BJ (cell line): ENCODE results near the gene KRT9. TPM values are rescaled to one million over a fixed set of nuclear protein-coding genes. Genes with fewer than 3 reads are reported as not detected.
"Not testable (repeated sequence)": the region's sequence is repeated elsewhere in the genome, so short reads cannot be mapped to it uniquely, and the experiment has no call there.

Experiments used
- CTCF ChIA-PET: fragments of 350-600 bp; formaldehyde crosslinking; extraction: SDS; loops from one replicate; lab custom pipeline; 2021; ENCODE audit warnings: antibody characterized with exemption, inconsistent platforms; lab: Yijun Ruan, JAX
- POLR2A ChIA-PET: fragments of 300-600 bp; sonication (Branson Sonifier 250); formaldehyde crosslinking; extraction: SDS; loops from one replicate; lab custom pipeline; 2021; ENCODE audit warnings: antibody characterized with exemption; lab: Charles Lee
- DNase-seq: peaks from one replicate; pipeline ENCODE4 v3.0.0-alpha.2; 2011; ENCODE audit warnings: low read depth
- H3K27me3 ChIP-seq: 2 replicates; pipeline ENCODE4 v1.6.0; 2011; ENCODE audit warnings: low read length; ENCODE audit not compliant: control insufficient read depth, insufficient read depth
- H3K36me3 ChIP-seq: 2 replicates; pipeline ENCODE4 v1.5.1; 2011; ENCODE audit warnings: low read length; ENCODE audit not compliant: control insufficient read depth, insufficient read depth
- H3K4me3 ChIP-seq: 2 replicates; pipeline ENCODE4 v1.5.1; 2011; ENCODE audit warnings: low read depth, mild to moderate bottlenecking, control low read depth, low read length
- polyA minus RNA-seq: library from RNA; depleted of rRNA, polyadenylated mRNA; stranded (reverse); fragments of >200 nt; gene quantifications from 2 replicates; pipeline ENCODE4 v1.2.3, GENCODE V29; 2011; rRNA and poly(A)+ RNA removed
- polyA plus RNA-seq: library from polyadenylated mRNA; depleted of rRNA; stranded (reverse); fragments of >200 nt; gene quantifications from 2 replicates; pipeline ENCODE4 v1.2.3, GENCODE V29; 2011; rRNA removed
- TF ChIP-seq, protein P1 (sequence below): IDR thresholded peaks from 2 replicates; pipeline ENCODE4 v1.5.1; 2011; ENCODE audit warnings: low read depth, mild to moderate bottlenecking, control low read depth, inconsistent platforms, low read length, moderate library complexity; ENCODE audit not compliant: insufficient read depth

The KRT9 gene, protein sequence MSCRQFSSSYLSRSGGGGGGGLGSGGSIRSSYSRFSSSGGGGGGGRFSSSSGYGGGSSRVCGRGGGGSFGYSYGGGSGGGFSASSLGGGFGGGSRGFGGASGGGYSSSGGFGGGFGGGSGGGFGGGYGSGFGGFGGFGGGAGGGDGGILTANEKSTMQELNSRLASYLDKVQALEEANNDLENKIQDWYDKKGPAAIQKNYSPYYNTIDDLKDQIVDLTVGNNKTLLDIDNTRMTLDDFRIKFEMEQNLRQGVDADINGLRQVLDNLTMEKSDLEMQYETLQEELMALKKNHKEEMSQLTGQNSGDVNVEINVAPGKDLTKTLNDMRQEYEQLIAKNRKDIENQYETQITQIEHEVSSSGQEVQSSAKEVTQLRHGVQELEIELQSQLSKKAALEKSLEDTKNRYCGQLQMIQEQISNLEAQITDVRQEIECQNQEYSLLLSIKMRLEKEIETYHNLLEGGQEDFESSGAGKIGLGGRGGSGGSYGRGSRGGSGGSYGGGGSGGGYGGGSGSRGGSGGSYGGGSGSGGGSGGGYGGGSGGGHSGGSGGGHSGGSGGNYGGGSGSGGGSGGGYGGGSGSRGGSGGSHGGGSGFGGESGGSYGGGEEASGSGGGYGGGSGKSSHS
- polyA plus RNA-seq = 0.04 TPM in 1 of 2 replicates, not detected in the other
- polyA minus RNA-seq = not detected in 2 replicates

DNA sequence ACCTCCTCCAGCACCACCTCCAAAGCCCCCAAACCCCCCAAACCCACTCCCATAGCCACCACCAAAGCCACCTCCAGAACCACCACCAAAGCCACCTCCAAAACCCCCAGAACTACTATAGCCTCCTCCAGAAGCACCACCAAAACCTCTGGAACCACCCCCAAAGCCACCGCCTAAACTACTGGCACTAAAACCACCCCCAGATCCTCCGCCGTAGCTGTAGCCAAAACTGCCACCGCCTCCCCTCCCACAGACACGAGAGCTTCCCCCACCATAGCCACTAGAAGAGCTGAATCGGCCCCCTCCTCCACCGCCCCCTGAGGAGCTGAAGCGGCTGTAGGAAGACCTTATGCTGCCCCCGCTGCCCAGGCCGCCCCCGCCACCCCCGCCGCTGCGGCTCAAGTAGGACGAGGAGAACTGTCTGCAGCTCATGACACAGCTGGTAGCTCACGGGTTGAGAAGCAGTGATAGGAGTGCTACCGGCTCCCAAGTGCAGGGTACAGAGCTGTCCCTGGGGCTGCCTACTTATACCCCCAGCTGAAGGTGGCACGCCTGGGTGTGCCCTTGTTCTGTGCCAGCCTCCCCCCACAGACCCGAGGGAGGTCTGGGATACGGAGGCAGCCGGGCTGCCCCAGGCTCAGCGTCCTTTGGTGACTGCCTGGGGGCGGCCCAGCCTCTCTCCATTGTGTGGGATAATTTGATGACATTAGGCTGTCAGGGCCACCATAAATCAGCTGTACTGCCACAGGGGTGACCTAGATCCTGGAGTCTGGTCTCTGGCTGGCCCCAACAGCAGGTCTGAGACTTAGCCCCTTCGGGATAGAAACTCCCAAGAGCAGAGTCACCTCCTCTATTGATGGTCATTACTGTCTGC lies at the start of gene KRT9:
KRT9 (minus strand) TSS at position 499 of the 874 bp plus-strand sequence; CDS start at position 432, 67 bp downstream.
- peaks cover 23% of the 10 kb centered on the region for H3K27me3 ChIP-seq
- ChIA-PET POLR2A (no interaction called here), CTCF (interaction anchor here (0.7 to 2.8 kb wide), 5 partner anchors 11 to 97 kb away, joined by 3 to 10 read pairs (median 5); no protein-coding TSS in a partner anchor)
- no peak for DNase-seq
- H3K36me3 ChIP-seq = no peaks in the 10 kb centered on the region
- TF ChIP-seq, protein P1, sequence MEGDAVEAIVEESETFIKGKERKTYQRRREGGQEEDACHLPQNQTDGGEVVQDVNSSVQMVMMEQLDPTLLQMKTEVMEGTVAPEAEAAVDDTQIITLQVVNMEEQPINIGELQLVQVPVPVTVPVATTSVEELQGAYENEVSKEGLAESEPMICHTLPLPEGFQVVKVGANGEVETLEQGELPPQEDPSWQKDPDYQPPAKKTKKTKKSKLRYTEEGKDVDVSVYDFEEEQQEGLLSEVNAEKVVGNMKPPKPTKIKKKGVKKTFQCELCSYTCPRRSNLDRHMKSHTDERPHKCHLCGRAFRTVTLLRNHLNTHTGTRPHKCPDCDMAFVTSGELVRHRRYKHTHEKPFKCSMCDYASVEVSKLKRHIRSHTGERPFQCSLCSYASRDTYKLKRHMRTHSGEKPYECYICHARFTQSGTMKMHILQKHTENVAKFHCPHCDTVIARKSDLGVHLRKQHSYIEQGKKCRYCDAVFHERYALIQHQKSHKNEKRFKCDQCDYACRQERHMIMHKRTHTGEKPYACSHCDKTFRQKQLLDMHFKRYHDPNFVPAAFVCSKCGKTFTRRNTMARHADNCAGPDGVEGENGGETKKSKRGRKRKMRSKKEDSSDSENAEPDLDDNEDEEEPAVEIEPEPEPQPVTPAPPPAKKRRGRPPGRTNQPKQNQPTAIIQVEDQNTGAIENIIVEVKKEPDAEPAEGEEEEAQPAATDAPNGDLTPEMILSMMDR = no peak
- no peak within 1 kb of the TSS for H3K4me3 ChIP-seq

DNA sequence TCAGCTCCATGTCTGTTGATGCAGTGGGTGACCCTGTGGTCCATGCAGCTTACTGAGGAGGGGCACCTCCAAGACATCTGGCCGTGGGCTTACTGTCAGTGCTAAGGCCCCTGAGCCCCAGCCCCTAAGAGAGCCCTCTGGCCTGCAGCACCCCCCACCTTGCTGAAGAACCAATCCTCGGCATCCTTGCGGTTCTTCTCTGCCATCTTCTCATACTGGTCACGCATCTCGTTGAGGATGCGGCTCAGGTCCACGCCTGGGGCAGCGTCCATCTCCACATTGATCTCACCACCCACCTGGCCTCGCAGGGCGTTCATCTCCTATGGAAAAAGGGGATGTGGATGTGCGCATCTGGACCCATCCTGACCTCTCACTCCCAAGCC lies 49.6 kb upstream of the KRT9 start:
- POLR2A ChIA-PET, H3K4me3 ChIP-seq: not testable (repeated sequence)
- CTCF ChIA-PET = interaction anchor here (0.7 to 3.5 kb wide), 4 partner anchors 14 to 41 kb away, joined by 3 to 22 read pairs (median 3); no protein-coding TSS in a partner anchor

DNA sequence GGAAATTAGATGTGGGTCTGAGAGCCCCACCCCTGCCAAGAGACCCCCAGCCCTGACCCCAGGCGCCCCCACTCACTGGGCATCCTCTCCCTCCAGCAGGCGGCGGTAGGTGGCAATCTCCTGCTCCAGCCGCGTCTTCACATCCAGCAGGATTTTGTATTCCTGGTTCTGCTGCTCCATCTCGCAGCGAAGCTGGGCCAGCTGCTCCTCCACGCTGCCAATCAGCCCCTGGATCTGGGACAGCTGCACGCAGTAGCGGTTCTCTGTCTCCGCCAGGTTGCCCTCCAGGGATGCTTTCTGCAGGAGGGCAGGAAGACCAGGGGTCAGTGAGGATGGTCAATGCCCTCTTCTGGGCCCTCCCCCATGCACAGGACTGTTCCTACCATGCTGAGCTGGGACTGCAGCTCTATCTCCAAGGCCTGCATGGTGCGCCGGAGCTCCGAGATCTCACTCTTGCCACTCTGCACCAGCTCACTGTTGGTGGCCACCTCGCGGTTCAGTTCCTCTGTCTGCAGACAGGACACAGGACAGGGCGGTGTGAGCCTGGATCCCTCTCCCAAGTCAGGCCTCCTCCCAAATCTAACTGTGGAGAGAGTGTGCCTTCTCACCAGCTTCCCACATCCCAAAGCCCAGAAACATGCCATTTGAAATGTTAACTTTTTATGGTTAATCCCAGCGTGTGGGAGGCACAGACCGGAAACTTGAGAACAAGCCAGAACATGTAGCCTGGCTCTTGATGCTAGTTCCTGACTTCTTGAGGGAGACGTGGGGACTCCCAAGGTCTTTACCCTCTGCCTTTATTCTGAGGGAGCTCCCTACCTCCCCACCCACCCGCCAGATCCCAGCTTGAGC lies 49.0 kb upstream of the KRT9 start:
- POLR2A ChIA-PET = no interaction called here
- H3K36me3 ChIP-seq = no peaks in the 10 kb centered on the region
- no peaks in the 10 kb centered on the region for H3K27me3 ChIP-seq
- no peak overlapping the region for H3K4me3 ChIP-seq
- CTCF ChIA-PET = interaction anchor here (0.7 to 3.5 kb wide), 4 partner anchors 15 to 42 kb away, joined by 3 to 22 read pairs (median 3); no protein-coding TSS in a partner anchor
- DNase-seq = peak; percentile 31
- TF ChIP-seq, protein P1 = 0 out of 2 replicates have a peak, but pooled peaks have one; percentile 9

More for the DNA sequence above, 49.6 kb upstream of the KRT9 start:
- H3K27me3 ChIP-seq, H3K36me3 ChIP-seq, DNase-seq: not testable (repeated sequence)

DNA sequence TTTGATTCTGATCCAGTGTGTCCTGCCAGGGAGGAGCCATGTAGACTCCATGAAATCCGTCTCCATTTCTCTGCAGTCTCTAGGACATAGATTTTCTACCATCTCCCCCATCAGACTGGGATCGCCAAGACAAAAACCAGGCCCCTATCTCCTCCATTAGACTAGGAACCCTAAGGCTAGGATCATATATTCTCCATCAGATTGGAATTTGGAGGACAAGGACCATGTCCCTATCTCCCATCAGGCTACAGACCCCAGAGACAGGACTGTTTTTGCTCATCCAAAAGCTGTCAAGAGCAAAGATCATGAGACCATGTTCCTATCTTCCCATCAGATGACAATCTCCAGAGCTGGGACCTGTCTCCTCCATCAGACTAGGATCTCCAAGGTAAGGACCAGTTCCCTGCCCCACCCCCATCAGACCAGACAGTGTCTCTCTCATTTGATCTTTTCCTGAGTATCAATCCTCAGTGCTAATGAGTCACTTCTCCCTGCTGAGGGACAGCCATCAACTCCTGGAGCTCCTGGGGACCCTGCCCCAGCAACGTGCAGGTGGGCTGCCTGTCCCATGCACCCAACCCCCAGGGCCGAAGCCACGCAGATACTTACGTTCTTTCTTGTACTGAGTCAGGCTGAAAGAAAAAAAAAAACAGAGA lies 48.2 kb upstream of the KRT9 start:
- H3K27me3 ChIP-seq, H3K4me3 ChIP-seq, POLR2A ChIA-PET, DNase-seq, H3K36me3 ChIP-seq: not testable (repeated sequence)
- CTCF ChIA-PET = interaction anchor here (1.5 to 3.5 kb wide), 2 partner anchors 27 to 35 kb away, joined by 3 to 22 read pairs; no protein-coding TSS in a partner anchor
